GM19468 (cell line): Measurements from ENCODE around the gene DENND4B.
A peak's percentile ranks its signal among the peaks of the same experiment; 100 is the strongest.

Experiments used
- ATAC-seq: cut with Tn5 transposase; IDR thresholded peaks from one replicate; pipeline ENCODE4 v1.9.1; 2021; ENCODE audit warnings: mild to moderate bottlenecking, moderate library complexity, moderate number of reproducible peaks; ENCODE audit not compliant: unreplicated experiment; ENCODE audit errors: extremely low read depth

DENND4B gene

GRCh38 chr1:153953859-153954365 lies 7.4 kb upstream of the DENND4B start:
- no peak for ATAC-seq

DNA sequence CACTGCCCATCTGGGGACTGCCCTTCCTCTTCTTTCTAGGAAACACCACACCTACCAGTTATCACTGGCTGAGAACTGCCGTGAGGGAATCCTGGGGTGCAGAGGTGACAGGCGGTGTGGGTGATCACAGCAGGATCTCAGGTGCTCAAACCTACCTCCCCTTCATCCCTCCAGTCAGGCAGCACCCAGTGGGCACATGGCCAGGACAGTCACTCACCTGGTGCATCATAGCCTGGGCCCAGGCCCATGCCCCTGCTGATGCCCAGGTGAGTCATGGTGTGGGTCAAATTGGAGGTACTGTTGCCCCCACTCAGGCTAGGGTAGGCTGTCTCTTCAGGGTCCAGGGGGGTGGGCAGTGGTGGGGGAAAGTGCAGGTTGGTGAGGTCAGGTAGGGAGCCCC lies 5.3 kb upstream of the DENND4B start:
- no peak for ATAC-seq

DNA sequence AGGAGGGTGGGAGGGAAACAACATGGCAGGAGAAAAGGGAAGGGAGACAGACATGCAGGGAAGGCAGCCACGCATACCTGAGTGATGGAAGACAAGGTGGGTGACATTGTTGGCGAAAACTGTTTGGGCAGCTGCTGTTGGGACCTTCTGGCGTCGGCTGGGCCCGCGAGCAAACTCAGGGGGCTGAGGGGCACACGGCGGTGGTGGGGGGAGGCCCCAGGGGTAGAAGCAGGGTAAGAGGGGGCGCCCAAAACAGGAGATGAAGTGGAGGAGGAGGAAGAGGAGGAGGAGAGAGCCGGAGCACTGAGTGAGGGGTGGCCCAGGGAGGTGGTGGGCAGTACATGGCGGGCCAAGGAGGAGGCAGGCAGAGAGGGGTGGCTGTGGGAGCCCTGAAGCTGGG lies 4.7 kb upstream of the DENND4B start:
- ATAC-seq, result no peak

DNA sequence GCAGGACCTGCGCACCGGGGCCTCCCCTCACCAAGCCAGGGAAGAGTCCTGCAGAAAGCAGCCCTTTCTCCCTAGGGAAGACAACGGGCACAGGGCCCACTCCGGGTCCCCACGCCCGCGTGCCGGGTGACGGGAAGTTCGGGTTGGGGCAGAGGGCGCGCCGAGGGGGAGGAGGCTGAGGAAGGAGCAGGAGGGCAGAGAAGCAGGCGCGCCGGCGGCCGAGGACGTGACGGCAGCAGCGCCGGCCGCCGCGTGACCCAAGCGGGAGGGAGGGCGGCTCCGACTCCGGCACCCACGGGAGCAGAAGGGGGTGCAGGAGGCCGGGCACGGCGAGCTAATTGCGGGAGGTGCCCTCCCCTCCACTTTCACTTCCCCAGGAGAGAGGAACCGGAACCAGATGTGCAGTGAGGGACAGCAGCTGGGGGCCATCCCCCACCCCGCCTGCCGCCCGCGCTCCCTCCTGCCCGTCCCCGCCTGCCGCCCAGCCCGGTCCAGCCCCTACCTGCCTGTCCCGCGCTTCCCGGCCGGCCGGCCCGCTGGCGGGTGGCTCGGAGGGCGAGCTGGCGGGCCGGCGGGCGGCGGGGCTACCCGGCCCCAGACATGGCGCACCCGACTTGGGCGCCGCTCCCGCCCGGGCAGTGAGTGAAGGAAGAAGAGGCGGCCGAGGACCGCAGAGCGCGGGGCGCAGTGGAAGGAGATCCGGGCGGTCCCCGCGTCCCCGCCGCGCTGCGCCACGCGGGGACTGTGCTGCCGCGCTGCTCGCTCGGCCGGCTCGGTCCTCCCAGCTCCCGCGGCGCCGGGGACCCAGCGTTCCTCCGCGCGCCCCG lies 510 bp downstream of the DENND4B start:
- ATAC-seq, result peak; percentile 56

DNA sequence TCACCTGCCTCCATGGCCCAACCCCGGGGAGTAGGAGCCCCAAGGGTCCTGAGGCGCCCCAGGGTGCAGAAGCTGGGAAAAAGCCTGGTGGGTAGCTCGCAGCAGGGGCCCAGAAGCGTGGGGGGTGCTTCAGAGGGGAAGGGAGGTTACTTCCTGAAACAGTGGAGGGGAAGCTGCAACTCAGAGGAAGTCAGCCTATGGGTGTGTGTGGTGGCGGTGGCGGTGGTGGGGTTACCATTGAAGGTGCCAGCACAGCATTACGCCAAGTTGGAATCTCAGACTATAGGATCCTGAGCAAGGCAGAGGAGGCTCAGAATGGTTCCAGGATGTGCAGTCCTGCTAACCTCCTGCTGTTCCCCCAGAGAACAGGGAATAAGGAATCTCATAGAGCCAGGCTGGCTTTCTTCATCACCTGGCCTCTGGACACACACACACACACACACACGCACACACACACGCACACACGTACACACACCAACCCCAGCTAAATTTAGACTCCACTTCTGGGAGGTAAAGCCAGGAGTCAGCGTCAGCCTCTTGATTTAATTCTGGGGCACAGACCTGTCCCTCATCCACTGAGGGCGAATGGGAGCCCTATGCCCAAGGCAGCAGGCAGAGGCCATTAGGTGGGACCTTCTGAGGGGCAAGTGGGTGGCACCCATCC lies 1.3 kb downstream of the DENND4B start:
- ATAC-seq, result no peak

GRCh38 chr1:153944827-153945117 lies 1.7 kb downstream of the DENND4B start:
- ATAC-seq, result no peak

DNA sequence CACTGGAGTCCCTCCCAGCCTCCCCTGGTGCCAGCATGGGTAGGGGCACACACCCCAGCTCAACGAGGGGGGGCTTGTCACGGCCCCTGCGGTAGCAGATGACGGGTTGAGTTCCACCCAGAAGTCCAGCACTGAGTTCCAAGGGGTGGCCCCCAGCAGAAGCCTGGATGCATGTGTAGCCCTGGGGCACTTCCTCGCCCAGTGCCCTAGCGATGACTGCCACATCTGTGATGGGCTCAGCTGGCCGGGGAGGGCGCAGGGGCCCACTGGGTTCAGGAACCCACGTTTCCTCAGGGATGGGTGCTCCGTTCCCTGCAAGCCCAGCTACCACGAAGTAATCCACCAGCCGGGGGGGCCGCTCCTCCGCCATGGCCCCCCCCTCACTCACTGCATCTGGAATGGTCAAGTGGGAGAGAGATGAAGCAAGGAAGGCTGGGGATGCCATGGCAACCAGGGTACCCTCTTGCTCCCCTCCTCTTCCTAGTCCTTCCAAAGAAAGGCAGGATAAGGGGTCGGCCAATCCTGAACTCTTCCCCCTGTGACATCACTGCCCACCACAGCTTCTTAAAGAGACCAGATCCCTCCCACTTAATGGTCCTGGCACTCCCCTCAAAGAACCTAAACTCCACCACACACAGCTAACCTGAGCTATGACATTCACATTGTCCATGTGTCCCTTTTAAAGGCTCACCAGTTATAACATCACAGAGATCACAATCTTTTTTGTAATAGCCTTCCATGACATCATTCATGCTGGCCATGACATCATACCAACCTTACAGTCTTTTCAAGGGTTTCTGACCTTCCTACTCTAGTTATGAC lies 2.3 kb downstream of the DENND4B start:
- ATAC-seq, result no peak

DNA sequence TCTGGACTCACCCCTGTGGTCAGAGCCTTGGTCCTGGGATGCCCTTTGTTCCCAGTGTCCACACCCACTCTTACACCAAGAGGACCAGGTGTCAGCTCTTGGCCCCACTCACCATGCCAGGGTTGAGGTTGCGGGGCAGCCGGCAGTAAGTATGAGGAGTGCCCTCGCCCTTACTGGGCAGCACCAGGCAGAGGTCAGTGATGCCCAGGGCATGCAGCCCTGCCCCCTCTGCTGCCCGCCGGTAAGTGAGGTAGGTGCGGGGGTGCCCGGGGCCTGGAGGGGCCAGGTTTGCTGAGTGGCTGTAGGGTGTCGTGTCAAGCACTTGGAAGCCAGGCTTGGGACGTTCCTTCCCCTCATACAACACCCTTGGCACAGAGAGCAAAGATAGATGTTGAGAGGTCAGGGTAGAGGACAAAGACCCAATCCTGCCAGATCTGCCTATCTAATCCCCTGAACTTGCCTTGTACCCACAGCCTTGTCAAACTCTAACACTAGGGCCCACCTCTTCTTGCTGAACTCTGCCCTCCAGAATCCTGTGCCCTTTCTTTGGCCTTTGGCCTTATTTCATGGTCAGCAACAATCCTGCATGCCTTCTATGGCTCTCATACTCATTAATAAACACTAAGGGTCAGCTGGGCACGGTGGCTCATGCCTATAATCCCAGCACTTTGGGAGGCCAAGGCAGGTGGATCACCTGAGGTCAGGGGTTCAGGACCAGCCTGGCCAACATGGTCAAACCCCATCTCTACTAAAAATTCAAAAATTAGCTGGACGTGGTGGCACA lies 3.6 kb downstream of the DENND4B start:
- ATAC-seq, result no peak

DNA sequence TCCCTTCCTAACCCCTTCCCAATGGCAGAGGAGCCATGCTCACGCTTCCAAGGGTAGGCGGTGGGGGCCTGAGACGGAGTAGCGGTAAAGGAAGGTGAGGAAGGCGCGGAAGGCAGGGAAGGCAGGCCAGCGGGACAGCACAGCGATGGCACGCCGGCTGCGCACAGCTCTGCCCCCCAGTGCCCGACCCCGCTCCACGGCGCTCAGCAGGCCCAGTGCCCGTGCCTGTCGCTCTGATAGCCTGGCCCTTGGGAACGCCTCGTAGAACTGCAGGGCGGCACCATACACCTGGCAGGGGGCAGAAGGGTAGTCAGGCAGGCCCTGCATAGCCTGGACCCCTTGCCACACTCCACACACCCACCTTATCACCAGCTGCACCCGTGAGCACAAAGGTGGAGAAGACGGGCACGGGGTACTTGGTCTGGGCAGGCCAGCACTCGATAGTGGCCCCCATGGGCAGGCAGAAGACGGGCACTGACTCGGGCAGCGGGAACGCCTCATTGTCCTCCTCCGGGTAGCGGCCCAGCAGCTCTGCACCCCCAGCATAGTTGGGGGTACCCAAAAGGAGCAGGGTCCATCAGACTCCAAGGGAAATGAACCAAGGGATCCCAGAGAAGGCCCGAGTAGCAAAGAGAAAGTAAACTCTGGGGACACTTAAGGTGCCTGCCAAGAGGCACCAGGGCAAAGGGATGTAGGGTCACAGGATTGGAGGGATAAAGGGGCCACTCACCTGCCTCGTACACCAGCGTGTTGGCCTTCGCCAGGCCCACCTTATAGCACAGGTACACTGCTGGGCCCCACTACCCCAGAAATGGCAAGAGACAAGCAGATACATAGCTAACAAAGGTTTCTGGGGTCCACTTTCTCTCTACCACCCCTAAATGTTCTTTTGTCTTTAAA lies 4.4 kb downstream of the DENND4B start:
- no peak for ATAC-seq

GRCh38 chr1:153940756-153941155 lies 5.8 kb downstream of the DENND4B start:
- no peak for ATAC-seq

DNA sequence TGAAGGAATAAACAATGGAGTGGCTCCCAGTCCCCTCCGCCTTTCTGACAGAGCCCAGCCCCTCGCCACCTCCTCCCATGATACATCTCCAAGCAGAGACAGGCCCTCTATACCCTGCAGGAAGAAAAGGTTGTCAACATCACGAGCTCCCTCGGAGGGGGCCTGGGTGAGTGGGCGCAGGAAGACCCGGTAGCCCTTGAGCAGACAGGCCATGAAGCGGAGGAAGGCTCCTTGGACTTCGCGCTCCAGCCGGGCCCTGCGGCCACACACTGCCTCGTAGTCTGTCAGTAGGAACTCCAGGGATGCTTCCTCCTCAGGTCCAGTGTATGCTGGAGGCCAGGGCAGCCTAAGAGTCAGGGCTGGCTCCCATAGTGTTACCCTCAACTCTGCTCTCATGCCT lies 7.0 kb downstream of the DENND4B start:
- no peak for ATAC-seq

DNA sequence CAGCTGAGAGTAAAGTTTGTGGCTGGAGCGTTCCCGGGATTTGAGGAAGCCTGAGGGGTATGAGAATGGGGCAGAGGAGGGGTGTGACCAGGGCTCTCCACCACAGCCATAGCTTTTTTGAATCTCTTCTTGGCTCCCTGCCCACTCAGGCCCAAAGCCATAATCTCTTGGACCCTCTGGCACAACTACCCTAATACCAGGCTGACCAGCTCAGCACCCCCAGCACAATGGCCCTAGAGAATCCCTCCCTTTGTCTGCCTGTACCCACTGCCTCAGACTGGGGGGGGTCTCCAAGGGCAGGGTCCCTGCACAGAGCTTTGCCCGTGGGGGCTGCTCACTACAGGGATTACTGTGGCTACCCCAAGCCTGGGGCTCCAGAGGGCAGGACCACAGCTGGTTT lies 7.5 kb downstream of the DENND4B start:
- no peak for ATAC-seq

GRCh38 chr1:153937331-153937730 lies 9.2 kb downstream of the DENND4B start:
- no peak for ATAC-seq

GRCh38 chr1:153936011-153936802 lies 10.3 kb downstream of the DENND4B start:
- ATAC-seq, result no peak

- no peak for ATAC-seq
Measured at GRCh38 chr1:153934746-153935145, 11.8 kb downstream of the DENND4B start.

DNA sequence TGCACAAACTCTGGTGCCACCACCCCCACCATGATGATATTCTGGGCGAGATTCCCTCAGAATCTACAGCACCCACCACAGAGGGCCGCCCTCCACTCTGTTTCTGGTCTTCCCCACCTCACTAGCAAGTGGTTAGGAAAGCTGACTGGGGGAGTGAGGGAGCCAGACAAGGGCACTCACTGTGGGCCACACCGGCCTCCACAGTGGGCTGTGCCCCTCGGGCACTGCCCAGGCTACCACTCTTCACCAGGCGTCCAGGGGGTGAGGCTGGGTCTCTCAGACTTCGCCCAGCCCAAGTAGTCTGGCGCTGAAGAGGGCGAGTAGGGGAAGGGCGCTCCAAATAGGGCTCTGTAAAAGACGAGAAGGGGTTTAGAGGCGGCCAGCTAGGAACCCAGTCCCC lies 12.6 kb downstream of the DENND4B start:
- no peak for ATAC-seq

- ATAC-seq, result no peak
Measured at GRCh38 chr1:153933430-153933829, 13.1 kb downstream of the DENND4B start.
